Peyer's patch (tissue), 4 donors: Measurements from ENCODE around the gene UIMC1.

Experiments used
- POLR2A ChIP-seq, 2 donors: fragments of 450-650 bp; IDR thresholded peaks; one replicate each; pipeline ENCODE4 v1.5.1; 2017; ENCODE audit warnings: antibody characterized with exemption in 2 of 2, mild to moderate bottlenecking in 2 of 2, moderate library complexity in 2 of 2
- TF ChIP-seq, protein P1 (sequence below), 6 experiments: fragments of 450-650 bp in 4 of 6; fragments of 200-600 bp in 2 of 6; sonication (generic) in 1 of 6; IDR thresholded peaks; one replicate each; pipeline ENCODE4 v1.5.1; 2017 to 2019; ENCODE audit warnings: antibody characterized with exemption in 6 of 6, mild to moderate bottlenecking in 3 of 6, moderate library complexity in 1 of 6

- TF ChIP-seq POLR2A (IDR thresholded peaks at IDR 0.05): no peak
- TF ChIP-seq, protein P1, sequence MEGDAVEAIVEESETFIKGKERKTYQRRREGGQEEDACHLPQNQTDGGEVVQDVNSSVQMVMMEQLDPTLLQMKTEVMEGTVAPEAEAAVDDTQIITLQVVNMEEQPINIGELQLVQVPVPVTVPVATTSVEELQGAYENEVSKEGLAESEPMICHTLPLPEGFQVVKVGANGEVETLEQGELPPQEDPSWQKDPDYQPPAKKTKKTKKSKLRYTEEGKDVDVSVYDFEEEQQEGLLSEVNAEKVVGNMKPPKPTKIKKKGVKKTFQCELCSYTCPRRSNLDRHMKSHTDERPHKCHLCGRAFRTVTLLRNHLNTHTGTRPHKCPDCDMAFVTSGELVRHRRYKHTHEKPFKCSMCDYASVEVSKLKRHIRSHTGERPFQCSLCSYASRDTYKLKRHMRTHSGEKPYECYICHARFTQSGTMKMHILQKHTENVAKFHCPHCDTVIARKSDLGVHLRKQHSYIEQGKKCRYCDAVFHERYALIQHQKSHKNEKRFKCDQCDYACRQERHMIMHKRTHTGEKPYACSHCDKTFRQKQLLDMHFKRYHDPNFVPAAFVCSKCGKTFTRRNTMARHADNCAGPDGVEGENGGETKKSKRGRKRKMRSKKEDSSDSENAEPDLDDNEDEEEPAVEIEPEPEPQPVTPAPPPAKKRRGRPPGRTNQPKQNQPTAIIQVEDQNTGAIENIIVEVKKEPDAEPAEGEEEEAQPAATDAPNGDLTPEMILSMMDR (IDR thresholded peaks at IDR 0.05): no peak
Observed at GRCh38 chr5:177004961-177005360, 1.6 kb downstream of the UIMC1 start.
